ACHN (cell line): ENCODE data around the gene WFDC1.
A peak's percentile ranks its signal among the peaks of the same experiment; 100 is the strongest.

Source experiments
- DNase-seq: peaks from one replicate; pipeline ENCODE4 v3.0.0-alpha.2; 2015
- in situ Hi-C: cut with HindIII; loops from 2 replicates; pipeline ENCODE4 v1.10.0; 2017; ENCODE audit warnings: low sequenced_read_pairs, low pct_ligation_motif_present, low pct_unique_long_range_greater_than_20kb

Gene WFDC1

DNA sequence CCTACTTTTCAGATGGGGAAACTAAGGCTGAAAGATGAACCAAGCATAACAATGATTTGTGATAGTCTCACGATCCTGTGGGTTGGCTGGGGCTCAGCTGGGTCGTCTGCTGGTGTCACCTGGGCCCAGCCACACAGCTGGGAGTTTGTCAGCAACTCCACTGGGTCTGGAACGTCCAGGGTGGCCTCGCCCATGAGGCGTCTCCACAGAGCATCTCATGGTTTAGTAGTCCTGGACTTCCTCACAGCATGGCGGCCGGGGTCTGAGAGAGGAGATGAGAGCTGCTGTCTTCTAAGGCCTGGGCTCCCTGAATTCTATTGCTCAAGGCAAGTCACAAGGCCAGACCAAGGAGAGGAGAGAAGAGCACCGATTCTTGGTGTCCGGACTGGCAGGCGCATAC, 24.1 kb upstream of the WFDC1 start:
- DNase-seq, result no peak
- in situ Hi-C loops, result no loop called here

GRCh38 chr16:84271037-84271436, 23.6 kb upstream of the WFDC1 start:
- DNase-seq, result no peak
- in situ Hi-C loops, result no loop called here

DNA sequence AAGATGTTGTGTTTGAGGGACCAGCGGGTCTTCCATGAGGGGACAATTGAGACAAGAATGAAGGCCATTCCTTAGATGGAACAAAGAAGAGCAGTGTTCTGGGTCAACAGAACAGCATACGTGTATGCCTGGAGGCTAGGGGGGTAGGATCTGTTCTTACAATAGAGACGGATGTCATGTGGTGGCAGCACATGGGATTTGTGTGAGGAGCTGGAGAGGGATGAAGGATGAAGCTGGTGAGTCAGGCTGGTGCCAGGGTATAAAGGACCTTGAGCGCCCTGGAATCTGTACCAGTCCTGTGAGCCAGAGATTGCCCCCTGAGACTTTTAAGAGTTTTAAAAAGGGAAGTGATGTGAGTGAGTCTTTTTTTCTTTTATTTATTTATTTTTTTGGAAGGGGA, 22.8 kb upstream of the WFDC1 start:
- in situ Hi-C loops, result no loop called here
- DNase-seq, result no peak

DNA sequence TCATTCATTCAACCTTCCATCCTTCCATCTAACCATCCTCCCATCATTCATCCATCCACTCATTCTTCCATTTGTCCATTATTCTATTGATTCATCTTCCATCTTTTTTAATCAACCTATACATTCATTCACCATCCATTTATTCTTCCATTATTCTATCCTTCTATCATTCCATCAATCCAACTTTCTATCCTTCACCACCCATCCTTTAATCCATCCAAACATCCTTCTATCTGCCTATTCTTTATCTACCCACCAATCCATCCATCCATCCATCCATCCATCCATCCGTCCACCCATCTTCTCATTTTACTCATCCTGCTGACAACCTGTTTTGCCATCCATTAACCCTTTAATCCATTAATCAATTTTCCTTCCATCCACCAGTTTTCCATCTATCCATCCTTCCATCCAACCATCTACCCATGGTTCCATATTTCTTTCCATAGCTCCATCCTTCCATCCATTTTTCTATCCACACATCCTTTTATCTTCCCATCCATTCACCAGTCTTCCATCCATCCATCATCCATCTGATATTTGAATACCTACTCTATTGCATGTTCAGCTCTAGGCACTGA, 21.8 kb upstream of the WFDC1 start:
- DNase-seq, result no peak
- in situ Hi-C loops, result no loop called here

DNA sequence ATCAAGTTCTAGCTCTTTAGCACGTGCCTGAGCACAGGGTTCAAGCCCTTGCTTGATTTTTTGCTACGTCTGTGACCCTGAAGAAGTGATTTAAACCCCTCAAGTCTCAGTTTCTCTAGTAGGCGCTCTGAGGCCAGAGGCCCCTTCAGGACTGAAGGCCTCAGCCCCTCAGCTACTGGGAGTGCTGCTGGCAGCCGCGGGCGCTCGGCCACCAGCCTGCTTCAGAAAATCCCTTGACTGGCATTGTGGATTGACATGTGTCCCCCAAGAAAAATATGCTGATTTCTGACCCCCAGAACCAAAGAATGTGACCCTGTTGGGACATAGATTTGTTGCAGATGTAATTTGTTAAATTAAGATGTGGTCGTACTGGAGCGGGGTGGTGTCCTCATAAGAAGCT, 20.2 kb upstream of the WFDC1 start:
- DNase-seq, result no peak
- in situ Hi-C loops, result no loop called here

- in situ Hi-C loops, result no loop called here
- DNase-seq, result no peak
Measured at GRCh38 chr16:84275585-84276151, 19.0 kb upstream of the WFDC1 start.

GRCh38 chr16:84277244-84277823, 17.3 kb upstream of the WFDC1 start:
- in situ Hi-C loops, result no loop called here
- DNase-seq, result peak; percentile 59

GRCh38 chr16:84278333-84278732, 16.3 kb upstream of the WFDC1 start:
- in situ Hi-C loops, result no loop called here

GRCh38 chr16:84278968-84279367, 15.7 kb upstream of the WFDC1 start:
- DNase-seq, result no peak
- in situ Hi-C loops, result no loop called here

More at GRCh38 chr16:84278333-84278732, 16.3 kb upstream of the WFDC1 start:
- DNase-seq, result no peak

DNA sequence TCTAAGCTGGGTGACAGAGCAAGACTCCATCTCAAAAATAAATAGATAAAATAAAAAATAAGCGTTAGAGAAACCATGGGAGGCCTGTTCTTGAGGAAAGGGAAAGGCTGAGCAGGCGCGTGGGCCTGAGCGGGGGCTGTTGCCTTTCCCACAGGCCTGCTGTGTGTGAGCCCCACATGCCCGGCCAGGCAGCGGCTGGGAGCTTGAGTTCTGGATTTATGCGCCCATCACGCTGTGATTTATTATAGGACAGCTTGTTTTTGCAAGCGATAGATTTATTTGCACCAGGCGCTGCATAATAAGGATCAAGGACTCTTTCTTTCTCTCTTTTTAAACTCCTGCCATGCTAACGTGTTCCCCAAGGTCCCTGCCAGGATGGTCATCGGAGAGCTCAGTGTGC, 14.8 kb upstream of the WFDC1 start:
- no peak for DNase-seq
- in situ Hi-C loops, result no loop called here

GRCh38 chr16:84281074-84281473, 13.6 kb upstream of the WFDC1 start:
- DNase-seq, result peak; percentile 22
- in situ Hi-C loops, result no loop called here

GRCh38 chr16:84282533-84282932, 12.1 kb upstream of the WFDC1 start:
- DNase-seq, result no peak
- in situ Hi-C loops, result no loop called here

DNA sequence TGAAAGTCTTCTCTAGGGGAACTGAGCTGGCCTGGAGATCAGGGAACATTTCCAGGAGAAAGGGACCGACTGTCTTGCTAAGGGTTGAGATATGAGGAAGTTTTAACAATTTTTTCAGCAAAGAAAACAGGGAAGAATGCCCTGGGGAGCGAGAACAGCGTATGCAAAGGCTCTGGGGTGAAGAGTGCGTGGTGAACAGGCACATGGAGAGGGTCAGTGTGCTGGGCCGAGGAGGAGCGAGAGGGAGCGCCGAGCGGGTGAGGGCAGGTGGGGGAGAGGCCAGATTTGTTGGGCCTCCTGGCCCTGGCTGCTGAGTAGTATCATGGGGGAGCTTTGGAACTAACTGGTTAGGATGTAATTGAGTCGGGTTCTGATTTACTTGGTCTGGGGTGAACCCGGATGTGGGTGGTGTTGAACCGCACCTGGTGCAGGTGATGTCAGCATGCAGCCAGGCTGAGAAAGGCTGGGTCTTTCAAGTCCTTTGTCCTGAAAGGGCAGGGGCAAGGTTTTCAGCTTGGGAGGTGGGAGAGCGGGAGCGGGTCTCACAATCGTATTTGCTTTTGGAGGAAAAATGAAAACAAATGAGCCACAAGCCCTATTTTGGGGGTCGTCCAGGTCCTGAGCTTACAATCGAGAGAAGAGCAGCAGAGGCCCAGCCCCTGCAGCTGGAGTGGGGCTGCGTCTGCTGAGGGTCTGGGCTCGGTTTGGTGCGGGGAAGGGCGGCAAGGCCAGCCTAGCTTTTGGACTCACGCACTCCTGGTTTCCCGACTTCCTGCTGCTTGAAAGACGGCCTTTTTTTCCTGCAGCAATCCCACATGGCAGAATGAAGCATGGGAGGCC, 11.1 kb upstream of the WFDC1 start:
- DNase-seq, result no peak
- in situ Hi-C loops, result no loop called here

- in situ Hi-C loops, result no loop called here
- DNase-seq, result no peak
Measured at GRCh38 chr16:84284154-84284722, 10.4 kb upstream of the WFDC1 start.

GRCh38 chr16:84286578-84287240, 8.0 kb upstream of the WFDC1 start:
- in situ Hi-C loops, result no loop called here
- DNase-seq, result peak; percentile 36

DNA sequence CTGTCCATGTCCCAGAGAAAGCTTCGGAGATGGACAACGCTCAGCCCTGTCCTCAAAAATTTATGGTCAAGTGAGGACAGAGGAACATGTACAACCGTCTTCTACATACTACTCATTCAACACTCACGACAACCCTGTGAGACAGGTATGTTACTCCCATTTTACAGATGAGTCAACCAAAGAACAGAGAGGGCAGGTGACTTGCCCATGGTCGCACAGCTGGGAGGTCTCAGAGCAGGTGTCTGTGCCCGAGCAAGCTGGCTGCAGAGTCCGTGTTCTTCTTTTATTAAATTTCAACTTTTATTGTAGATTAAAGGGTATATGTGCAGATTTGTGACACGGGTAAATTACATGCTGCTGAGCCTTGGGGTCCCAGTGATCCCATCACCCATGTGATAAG, 5.8 kb upstream of the WFDC1 start:
- no peak for DNase-seq
- in situ Hi-C loops, result no loop called here

DNA sequence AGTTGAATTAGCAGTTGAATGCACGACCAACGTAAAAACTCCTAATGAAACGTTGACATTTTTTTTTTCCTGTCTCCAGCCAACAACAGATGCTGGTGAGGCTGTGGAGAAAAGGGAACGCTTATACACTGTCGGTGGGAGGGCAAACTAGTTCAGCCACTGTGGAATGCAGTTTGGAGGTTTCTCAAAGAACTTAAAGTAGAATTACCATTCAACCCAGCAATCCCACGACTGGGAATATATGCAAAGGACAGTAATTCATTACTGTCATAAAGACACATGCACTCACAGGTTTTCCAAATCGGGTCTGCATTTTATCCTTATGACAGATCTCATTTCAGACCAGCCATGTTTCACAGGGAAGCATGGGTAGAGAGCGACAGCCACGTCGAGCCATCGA, 3.5 kb upstream of the WFDC1 start:
- in situ Hi-C loops, result no loop called here
- DNase-seq, result no peak

DNA sequence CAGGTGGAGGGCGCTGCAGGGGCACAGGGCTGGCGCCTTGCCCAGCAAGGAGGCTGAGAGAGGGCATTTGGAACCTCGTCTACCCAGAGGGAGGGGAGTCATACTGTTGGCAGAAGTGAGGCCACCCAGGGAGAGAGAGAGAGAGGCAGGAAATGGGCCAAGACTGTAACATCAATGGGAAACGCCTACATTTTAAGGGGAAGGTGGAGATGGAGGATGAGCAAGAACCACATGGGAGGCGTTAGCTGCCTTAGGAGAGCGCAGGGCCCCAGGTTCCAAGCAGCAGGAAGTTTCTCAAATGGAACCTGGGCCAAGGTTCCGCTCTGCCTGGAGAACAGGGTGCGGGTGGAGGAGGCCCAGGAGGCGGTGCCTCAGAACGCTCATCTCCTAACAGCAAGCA, 2.7 kb upstream of the WFDC1 start:
- no peak for DNase-seq
- in situ Hi-C loops, result no loop called here

DNA sequence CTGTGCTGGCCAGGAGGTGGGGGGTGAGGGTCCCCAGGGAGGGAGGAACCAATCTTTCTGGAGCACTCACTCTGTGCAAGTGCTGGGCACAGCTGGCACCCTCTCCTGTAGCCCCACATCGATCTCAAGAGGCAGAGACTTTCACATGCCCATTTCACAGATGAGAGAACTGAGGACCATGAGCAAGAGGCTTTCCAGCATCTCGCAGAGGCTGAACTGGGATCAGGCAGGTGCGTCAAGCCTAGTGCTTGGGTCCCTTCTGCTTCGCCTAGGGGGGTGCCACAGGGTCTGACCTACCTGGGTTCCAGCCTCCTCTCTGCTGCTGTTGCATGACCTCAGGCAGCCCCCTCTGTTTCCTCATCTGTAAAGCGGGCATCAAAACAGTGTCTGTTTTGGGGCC, 1.3 kb upstream of the WFDC1 start:
- in situ Hi-C loops, result no loop called here
- DNase-seq, result no peak
